HepG2 (cell line): ENCODE results near the gene MTMR4. TPM values are rescaled to one million over a fixed set of nuclear protein-coding genes. Genes with fewer than 3 reads are reported as not detected.

Experiments
- AGO1 ChIP-seq: fragments of 200-400 bp; formaldehyde crosslinking; IDR thresholded peaks from 2 replicates; pipeline ENCODE4 v1.6.1; 2017; ENCODE audit warnings: mild to moderate bottlenecking, low read depth, low read length, moderate library complexity; ENCODE audit not compliant: poor library complexity, severe bottlenecking
- BCL6 ChIP-seq: IDR thresholded peaks from 2 replicates; pipeline ENCODE4 v1.6.1; 2016; ENCODE audit warnings: missing genetic modification reagents, missing compliant biosample characterization
- CHCHD3 ChIP-seq: sonication (generic); formaldehyde crosslinking; IDR thresholded peaks from 2 replicates; pipeline ENCODE4 v1.8.0; 2022; ENCODE audit warnings: mild to moderate bottlenecking, missing genetic modification reagents, moderate library complexity
- MAX ChIP-seq: IDR thresholded peaks from 2 replicates; pipeline ENCODE4 v1.6.1; 2012; ENCODE audit warnings: inconsistent platforms
- PHF5A ChIP-seq: IDR thresholded peaks from one replicate; pipeline ENCODE4 v1.6.1; 2018; ENCODE audit warnings: low read depth, missing genetic modification reagents; ENCODE audit not compliant: unreplicated experiment
- POLR2AphosphoS5 ChIP-seq: IDR thresholded peaks from 2 replicates; pipeline ENCODE4 v1.6.1; 2012; ENCODE audit warnings: low read depth, low read length
- TBX2 ChIP-seq: sonication (generic); formaldehyde crosslinking; IDR thresholded peaks from 2 replicates; pipeline ENCODE4 v1.5.0; 2020; ENCODE audit warnings: missing genetic modification reagents, mild to moderate bottlenecking, borderline replicate concordance
- UBTF ChIP-seq: sonication (generic); formaldehyde crosslinking; IDR thresholded peaks from 2 replicates; pipeline ENCODE4 v1.4.0; 2020; ENCODE audit warnings: mild to moderate bottlenecking, missing genetic modification reagents
- ZBTB25 ChIP-seq: IDR thresholded peaks from 2 replicates; pipeline ENCODE4 v1.6.1; 2018; ENCODE audit warnings: missing genetic modification reagents
- ZNF33A ChIP-seq: sonication (generic); formaldehyde crosslinking; IDR thresholded peaks from 2 replicates; pipeline ENCODE4 v1.5.1; 2020; ENCODE audit warnings: missing genetic modification reagents, mild to moderate bottlenecking, moderate library complexity, borderline replicate concordance
- ZNF441 ChIP-seq: sonication (generic); formaldehyde crosslinking; IDR thresholded peaks from 2 replicates; pipeline ENCODE4 v1.7.0; 2021; ENCODE audit warnings: missing genetic modification reagents, borderline replicate concordance
- ZNF572 ChIP-seq: sonication (generic); formaldehyde crosslinking; IDR thresholded peaks from 2 replicates; pipeline ENCODE4 v1.5.1; 2020; ENCODE audit warnings: mild to moderate bottlenecking, missing genetic modification reagents
- polyA plus RNA-seq, 8 experiments: library from polyadenylated mRNA; depleted of rRNA in 3 of 8; stranded (reverse) in 7 of 8; unstranded in 1 of 8; fragments of >200 nt; fragmentation: Illumina TruSeq in 4 of 8; extraction: Trizol in 4 of 8; gene quantifications; 2 replicates each; pipeline versions ENCODE4 v1.2.1 to v1.2.3, GENCODE V29; 2011 to 2016; ENCODE audit warnings: low read depth in 4 of 8, missing spikeins in 1 of 8, mixed read lengths in 1 of 8; ENCODE audit not compliant: insufficient read depth in 1 of 8
- total RNA-seq, 5 experiments: library from RNA; depleted of rRNA; stranded (reverse); fragments of >200 nt; fragmentation: Illumina TruSeq; extraction: Trizol; gene quantifications; 2 replicates each; pipeline ENCODE4 v1.2.3, GENCODE V29; 2016; ENCODE audit warnings: low read depth in 1 of 5
- TF ChIP-seq, protein P1 (sequence below): IDR thresholded peaks from 2 replicates; pipeline ENCODE4 v1.6.1; 2016; ENCODE audit warnings: low read depth
- TF ChIP-seq, protein P2 (sequence below): sonication (generic); formaldehyde crosslinking; IDR thresholded peaks from 2 replicates; pipeline ENCODE4 v1.4.0; 2020; ENCODE audit warnings: missing genetic modification reagents, mild to moderate bottlenecking, borderline replicate concordance
- TF ChIP-seq, protein P3 (sequence below): sonication (generic); formaldehyde crosslinking; IDR thresholded peaks from 2 replicates; pipeline ENCODE4 v1.4.0; 2020; ENCODE audit warnings: missing genetic modification reagents
- TF ChIP-seq, protein P4 (sequence below): sonication (generic); formaldehyde crosslinking; IDR thresholded peaks from 2 replicates; pipeline ENCODE4 v1.5.1; 2020; ENCODE audit warnings: mild to moderate bottlenecking, moderate library complexity, missing genetic modification reagents

Gene MTMR4
- total and polyA plus RNA-seq, 2 of the 13 experiments (the other 11 are each of a cell fraction or from before 2014, with no cell fraction given): 62.5 to 65.1 TPM

GRCh38 chr17:58513965-58514769, at the start of gene MTMR4 (continued):
- TF ChIP-seq UBTF (CRISPR knock-in tag) (peak; percentile 16; the same call in 1 of the 2 replicates), ZNF441 (peak; percentile 97), ZBTB25 (no peak), POLR2AphosphoS5 (no peak; the same call in 1 of the 2 replicates), CHCHD3 (no peak), ZNF33A (no peak), BCL6 (CRISPR knock-in tag) (no peak), PHF5A (no peak), ZNF572 (CRISPR knock-in tag) (no peak), TBX2 (CRISPR knock-in tag) (peak; percentile 36; the same call in 1 of the 2 replicates), MAX (peak; percentile 67), AGO1 (peak; percentile 32)
- TF ChIP-seq, protein P1, sequence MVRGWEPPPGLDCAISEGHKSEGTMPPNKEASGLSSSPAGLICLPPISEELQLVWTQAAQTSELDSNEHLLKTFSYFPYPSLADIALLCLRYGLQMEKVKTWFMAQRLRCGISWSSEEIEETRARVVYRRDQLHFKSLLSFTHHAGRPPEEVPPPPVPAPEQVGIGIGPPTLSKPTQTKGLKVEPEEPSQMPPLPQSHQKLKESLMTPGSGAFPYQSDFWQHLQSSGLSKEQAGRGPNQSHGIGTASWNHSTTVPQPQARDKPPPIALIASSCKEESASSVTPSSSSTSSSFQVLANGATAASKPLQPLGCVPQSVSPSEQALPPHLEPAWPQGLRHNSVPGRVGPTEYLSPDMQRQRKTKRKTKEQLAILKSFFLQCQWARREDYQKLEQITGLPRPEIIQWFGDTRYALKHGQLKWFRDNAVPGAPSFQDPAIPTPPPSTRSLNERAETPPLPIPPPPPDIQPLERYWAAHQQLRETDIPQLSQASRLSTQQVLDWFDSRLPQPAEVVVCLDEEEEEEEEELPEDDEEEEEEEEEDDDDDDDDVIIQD (CRISPR knock-in tag): no peak
- TF ChIP-seq, protein P2, sequence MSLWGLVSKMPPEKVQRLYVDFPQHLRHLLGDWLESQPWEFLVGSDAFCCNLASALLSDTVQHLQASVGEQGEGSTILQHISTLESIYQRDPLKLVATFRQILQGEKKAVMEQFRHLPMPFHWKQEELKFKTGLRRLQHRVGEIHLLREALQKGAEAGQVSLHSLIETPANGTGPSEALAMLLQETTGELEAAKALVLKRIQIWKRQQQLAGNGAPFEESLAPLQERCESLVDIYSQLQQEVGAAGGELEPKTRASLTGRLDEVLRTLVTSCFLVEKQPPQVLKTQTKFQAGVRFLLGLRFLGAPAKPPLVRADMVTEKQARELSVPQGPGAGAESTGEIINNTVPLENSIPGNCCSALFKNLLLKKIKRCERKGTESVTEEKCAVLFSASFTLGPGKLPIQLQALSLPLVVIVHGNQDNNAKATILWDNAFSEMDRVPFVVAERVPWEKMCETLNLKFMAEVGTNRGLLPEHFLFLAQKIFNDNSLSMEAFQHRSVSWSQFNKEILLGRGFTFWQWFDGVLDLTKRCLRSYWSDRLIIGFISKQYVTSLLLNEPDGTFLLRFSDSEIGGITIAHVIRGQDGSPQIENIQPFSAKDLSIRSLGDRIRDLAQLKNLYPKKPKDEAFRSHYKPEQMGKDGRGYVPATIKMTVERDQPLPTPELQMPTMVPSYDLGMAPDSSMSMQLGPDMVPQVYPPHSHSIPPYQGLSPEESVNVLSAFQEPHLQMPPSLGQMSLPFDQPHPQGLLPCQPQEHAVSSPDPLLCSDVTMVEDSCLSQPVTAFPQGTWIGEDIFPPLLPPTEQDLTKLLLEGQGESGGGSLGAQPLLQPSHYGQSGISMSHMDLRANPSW (CRISPR knock-in tag): no peak
- TF ChIP-seq, protein P3, sequence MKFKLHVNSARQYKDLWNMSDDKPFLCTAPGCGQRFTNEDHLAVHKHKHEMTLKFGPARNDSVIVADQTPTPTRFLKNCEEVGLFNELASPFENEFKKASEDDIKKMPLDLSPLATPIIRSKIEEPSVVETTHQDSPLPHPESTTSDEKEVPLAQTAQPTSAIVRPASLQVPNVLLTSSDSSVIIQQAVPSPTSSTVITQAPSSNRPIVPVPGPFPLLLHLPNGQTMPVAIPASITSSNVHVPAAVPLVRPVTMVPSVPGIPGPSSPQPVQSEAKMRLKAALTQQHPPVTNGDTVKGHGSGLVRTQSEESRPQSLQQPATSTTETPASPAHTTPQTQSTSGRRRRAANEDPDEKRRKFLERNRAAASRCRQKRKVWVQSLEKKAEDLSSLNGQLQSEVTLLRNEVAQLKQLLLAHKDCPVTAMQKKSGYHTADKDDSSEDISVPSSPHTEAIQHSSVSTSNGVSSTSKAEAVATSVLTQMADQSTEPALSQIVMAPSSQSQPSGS (CRISPR knock-in tag): 0 out of 2 replicates have a peak, but pooled peaks have one; percentile 14
- TF ChIP-seq, protein P4, sequence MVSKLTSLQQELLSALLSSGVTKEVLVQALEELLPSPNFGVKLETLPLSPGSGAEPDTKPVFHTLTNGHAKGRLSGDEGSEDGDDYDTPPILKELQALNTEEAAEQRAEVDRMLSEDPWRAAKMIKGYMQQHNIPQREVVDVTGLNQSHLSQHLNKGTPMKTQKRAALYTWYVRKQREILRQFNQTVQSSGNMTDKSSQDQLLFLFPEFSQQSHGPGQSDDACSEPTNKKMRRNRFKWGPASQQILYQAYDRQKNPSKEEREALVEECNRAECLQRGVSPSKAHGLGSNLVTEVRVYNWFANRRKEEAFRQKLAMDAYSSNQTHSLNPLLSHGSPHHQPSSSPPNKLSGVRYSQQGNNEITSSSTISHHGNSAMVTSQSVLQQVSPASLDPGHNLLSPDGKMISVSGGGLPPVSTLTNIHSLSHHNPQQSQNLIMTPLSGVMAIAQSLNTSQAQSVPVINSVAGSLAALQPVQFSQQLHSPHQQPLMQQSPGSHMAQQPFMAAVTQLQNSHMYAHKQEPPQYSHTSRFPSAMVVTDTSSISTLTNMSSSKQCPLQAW (CRISPR knock-in tag): peak; percentile 68
